GM18868 (cell line): ENCODE results near the gene ZNF830.
"Not testable (repeated sequence)": the region's sequence is repeated elsewhere in the genome, so short reads cannot be mapped to it uniquely, and the experiment has no call there.

Experiments
- ATAC-seq: cut with Tn5 transposase; IDR thresholded peaks from one replicate; pipeline ENCODE4 v1.9.1; 2021; ENCODE audit warnings: mild to moderate bottlenecking, moderate library complexity; ENCODE audit not compliant: unreplicated experiment

Gene ZNF830

GRCh38 chr17:34961093-34961911 is at the start of gene ZNF830, which contains the start of gene CCT6B:
TSS of gene ZNF830 (plus strand) at chr17:34961540. CDS start at chr17:34961567, 27 bp downstream.
TSS of gene CCT6B (minus strand) at chr17:34961460. CDS start at chr17:34961393, 67 bp downstream.
- peak; percentile 92 for ATAC-seq

GRCh38 chr17:34913001-34913400 is 48.3 kb upstream of the ZNF830 start:
- no peak for ATAC-seq

GRCh38 chr17:34916120-34916519 is 45.2 kb upstream of the ZNF830 start:
- ATAC-seq: no peak

GRCh38 chr17:34917381-34917780 is 44.0 kb upstream of the ZNF830 start:
- no peak for ATAC-seq

- no peak for ATAC-seq
Measured at GRCh38 chr17:34920676-34921075, 40.7 kb upstream of the ZNF830 start.

GRCh38 chr17:34926661-34927060 is 34.7 kb upstream of the ZNF830 start:
- no peak for ATAC-seq

GRCh38 chr17:34930283-34930682 is 31.1 kb upstream of the ZNF830 start:
- no peak for ATAC-seq

GRCh38 chr17:34950780-34951179 is 10.6 kb upstream of the ZNF830 start:
- ATAC-seq: not testable (repeated sequence)

- ATAC-seq: no peak
Measured at GRCh38 chr17:34958438-34958837, 2.9 kb upstream of the ZNF830 start.

- ATAC-seq: no peak
Measured at GRCh38 chr17:34974179-34974578, 12.8 kb downstream of the ZNF830 start.

- ATAC-seq: no peak
Measured at GRCh38 chr17:34974794-34975785, 13.8 kb downstream of the ZNF830 start.

- ATAC-seq: no peak
Measured at GRCh38 chr17:34979153-34979552, 17.8 kb downstream of the ZNF830 start.

- ATAC-seq: no peak
Measured at GRCh38 chr17:34979650-34980352, 18.5 kb downstream of the ZNF830 start.

GRCh38 chr17:34980353-34980680 is 19.0 kb downstream of the ZNF830 start, which contains the start of gene LIG3:
TSS of gene LIG3 (plus strand) at chr17:34980512. CDS start at chr17:34983006, 2,494 bp downstream.
- peak; percentile 71 for ATAC-seq

GRCh38 chr17:34980681-34981537 is 19.6 kb downstream of the ZNF830 start:
- peak; percentile 83 for ATAC-seq

GRCh38 chr17:34981538-34982241 is 20.4 kb downstream of the ZNF830 start:
- no peak for ATAC-seq

GRCh38 chr17:34987232-34987631 is 25.9 kb downstream of the ZNF830 start:
- ATAC-seq: no peak

- no peak for ATAC-seq
Measured at GRCh38 chr17:34988644-34989043, 27.3 kb downstream of the ZNF830 start.

GRCh38 chr17:34989473-34989872 is 28.1 kb downstream of the ZNF830 start:
- no peak for ATAC-seq
